Measurements from ENCODE around the gene SOX18. TPM values are rescaled to one million over a fixed set of nuclear protein-coding genes. Genes with fewer than 3 reads are reported as not detected.

The SOX18 gene
- total and polyA plus RNA-seq, 2 of the 13 experiments (the other 11 are each of a cell fraction or from before 2014, with no cell fraction given): 1.6 to 1.9 TPM

GRCh38 chr20:64021124-64021975 is 28.1 kb downstream of the SOX18 start (continued):
- TF ChIP-seq GMEB1 (CRISPR knock-in tag; IDR thresholded peaks at IDR 0.05; ENCODE audit: borderline replicate concordance) (no peak), ZNF7 (CRISPR knock-in tag; IDR thresholded peaks at IDR 0.05) (no peak), SRY (CRISPR knock-in tag; IDR thresholded peaks at IDR 0.05) (no peak), HOXA9 (CRISPR knock-in tag; IDR thresholded peaks at IDR 0.05; ENCODE audit: borderline replicate concordance) (0 out of 2 replicates have a peak, but pooled peaks have one; percentile 50), TARDBP (CRISPR knock-in tag; IDR thresholded peaks at IDR 0.05) (peak; percentile 66; the same call in 1 of the 2 replicates), GPBP1L1 (CRISPR knock-in tag; IDR thresholded peaks at IDR 0.05) (no peak), ZMYM2 (CRISPR knock-in tag; IDR thresholded peaks at IDR 0.05) (no peak), FOXO4 (CRISPR knock-in tag; conservative IDR thresholded peaks at IDR 0.05) (0 out of 2 replicates have a peak, but pooled peaks have one; percentile 5), ZNF253 (CRISPR knock-in tag; IDR thresholded peaks at IDR 0.05; ENCODE audit: borderline replicate concordance) (no peak), ZFAT (CRISPR knock-in tag; conservative IDR thresholded peaks at IDR 0.05) (no peak), TSC22D2 (CRISPR knock-in tag; IDR thresholded peaks at IDR 0.05; ENCODE audit: borderline replicate concordance) (no peak), HNF1A (IDR thresholded peaks at IDR 0.05; ENCODE audit: low read depth) (no peak), HNF1A (CRISPR knock-in tag; IDR thresholded peaks at IDR 0.05; ENCODE audit: borderline replicate concordance) (no peak), GRHL1 (CRISPR knock-in tag; conservative IDR thresholded peaks at IDR 0.05) (no peak), ZBTB25 (CRISPR knock-in tag; IDR thresholded peaks at IDR 0.05) (no peak), IKZF4 (CRISPR knock-in tag; IDR thresholded peaks at IDR 0.05; ENCODE audit: borderline replicate concordance, low read depth, not compliant biosample characterization) (no peak)

Measured in HepG2 (cell line).